Esophagus squamous epithelium (tissue), 5 donors: ENCODE data around the gene CTIF. TPM values are rescaled to one million over a fixed set of nuclear protein-coding genes. Genes with fewer than 3 reads are reported as not detected.
"Not testable (repeated sequence)": the region's sequence is repeated elsewhere in the genome, so short reads cannot be mapped to it uniquely, and the experiment has no call there.

Experiments
- DNase-seq: peaks from one replicate; lab custom pipeline; 2025; lab: John Stamatoyannopoulos, UW
- H3K27ac ChIP-seq, 4 donors: fragments of 200-600 bp; sonication (generic); one replicate each; pipeline ENCODE4 v1.5.1; 2016 to 2019; ENCODE audit warnings: mild to moderate bottlenecking in 1 of 4
- H3K27me3 ChIP-seq, 4 donors: fragments of 200-600 bp; sonication (generic); 1 replicate in 3 of 4; 2 replicates in 1 of 4; pipeline versions ENCODE4 v1.5.1 to v1.6.0; 2017 to 2021; ENCODE audit warnings: antibody characterized with exemption in 1 of 4
- H3K36me3 ChIP-seq, 3 donors: fragments of 200-600 bp; sonication (generic); one replicate each; pipeline ENCODE4 v1.5.1; 2016 to 2019
- H3K4me1 ChIP-seq, 3 donors: fragments of 200-600 bp; sonication (generic); one replicate each; pipeline ENCODE4 v1.5.1; 2017 to 2019
- H3K4me3 ChIP-seq, 4 donors: fragments of 200-600 bp; sonication (generic); 1 replicate in 3 of 4; 2 replicates in 1 of 4; pipeline ENCODE4 v1.5.1; 2016 to 2019; ENCODE audit warnings: mild to moderate bottlenecking in 2 of 4, moderate library complexity in 1 of 4
- H3K9me3 ChIP-seq, 3 donors: fragments of 200-600 bp; sonication (generic); one replicate each; pipeline ENCODE4 v1.5.1; 2016 to 2019
- POLR2A ChIP-seq, 4 donors: fragments of 450-650 bp; IDR thresholded peaks; one replicate each; pipeline ENCODE4 v1.6.1; 2017; ENCODE audit warnings: antibody characterized with exemption in 4 of 4, mild to moderate bottlenecking in 4 of 4, moderate library complexity in 3 of 4
- WGBS, 2 donors: methylation state at CpG; one replicate each; pipeline ENCODE4 v1.1.5; 2018; 5-methylcytosine and 5-hydroxymethylcytosine counted together
- intact Hi-C: fragments of 100-400 bp; cut with DNase I; formaldehyde crosslinking; loops from one replicate; pipeline ENCODE4 v1.15.0; 2022
- total RNA-seq, 4 donors: library from RNA; depleted of rRNA; stranded (reverse); fragments of >200 nt; gene quantifications; one replicate each; pipeline ENCODE4 v1.1.0, GENCODE V29; 2016
- TF ChIP-seq, protein P1 (sequence below), 6 experiments: fragments of 450-650 bp in 4 of 6; fragments of 200-600 bp in 2 of 6; sonication (generic) in 2 of 6; IDR thresholded peaks; one replicate each; pipeline ENCODE4 v1.5.1; 2016 to 2019; ENCODE audit warnings: antibody characterized with exemption in 6 of 6, mild to moderate bottlenecking in 4 of 6, moderate library complexity in 4 of 6
- donor health status: DM: yes; HTN: yes; CAD: no.

Gene CTIF
- total RNA-seq, 4 donors from 2014 or later: 4.7 to 24.2 (median 10.2) TPM

DNA sequence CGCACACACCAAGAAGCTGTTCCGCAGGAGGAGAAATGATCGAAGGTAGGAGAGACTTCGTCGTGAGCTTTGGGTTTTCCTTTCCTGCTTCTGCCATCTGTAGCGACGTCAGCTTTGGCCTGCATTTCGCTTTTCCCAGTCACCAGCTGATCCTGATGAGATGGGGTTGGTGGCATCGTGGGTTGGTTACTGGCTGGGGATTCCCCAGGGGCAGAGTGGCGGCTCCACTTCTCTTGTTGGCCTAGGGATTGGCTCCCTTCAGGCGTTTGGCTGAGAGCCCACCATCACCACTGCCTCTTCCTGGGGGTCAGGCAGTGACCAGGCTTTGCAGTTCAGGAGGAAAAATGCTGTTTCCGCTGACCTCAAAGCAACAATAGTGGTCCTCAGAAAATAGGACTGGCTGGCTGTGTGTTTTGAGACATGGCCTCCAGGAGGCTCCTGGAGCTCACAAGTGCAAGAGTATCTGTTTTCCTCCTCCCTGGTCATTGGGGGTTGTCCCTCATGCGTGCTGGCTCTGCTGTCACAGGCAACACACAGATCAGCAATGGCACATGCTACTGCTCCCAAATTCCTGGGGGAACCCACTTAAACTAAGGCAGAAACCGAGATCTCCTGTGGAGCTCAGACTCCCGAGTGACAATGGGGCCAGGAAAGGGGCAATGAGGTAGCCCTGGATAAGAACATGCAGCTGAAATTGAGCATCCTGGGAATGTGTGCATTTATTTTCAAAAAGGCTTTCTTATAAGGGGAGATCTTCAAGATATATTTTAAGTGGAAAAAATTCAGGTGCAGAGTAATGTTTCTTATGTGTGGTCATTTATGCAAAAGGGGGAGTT lies 173.0 kb downstream of the CTIF start:
- Histone ChIP-seq H3K36me3 (peaks cover 0 to 9% (median 0%) of the 10 kb centered on the region in 3 donors), H3K4me3 (no peak overlapping the region), H3K9me3 (no peaks in the 10 kb centered on the region), H3K4me1 (peaks cover 0 to 40% (median 5%) of the 10 kb centered on the region in 3 donors), H3K27ac (no peak overlapping the region), H3K27me3 (no peaks in the 10 kb centered on the region)
- DNase-seq: no peak
- intact Hi-C loops: no loop called here
- no peak for TF ChIP-seq POLR2A (IDR thresholded peaks at IDR 0.05)
- TF ChIP-seq, protein P1, sequence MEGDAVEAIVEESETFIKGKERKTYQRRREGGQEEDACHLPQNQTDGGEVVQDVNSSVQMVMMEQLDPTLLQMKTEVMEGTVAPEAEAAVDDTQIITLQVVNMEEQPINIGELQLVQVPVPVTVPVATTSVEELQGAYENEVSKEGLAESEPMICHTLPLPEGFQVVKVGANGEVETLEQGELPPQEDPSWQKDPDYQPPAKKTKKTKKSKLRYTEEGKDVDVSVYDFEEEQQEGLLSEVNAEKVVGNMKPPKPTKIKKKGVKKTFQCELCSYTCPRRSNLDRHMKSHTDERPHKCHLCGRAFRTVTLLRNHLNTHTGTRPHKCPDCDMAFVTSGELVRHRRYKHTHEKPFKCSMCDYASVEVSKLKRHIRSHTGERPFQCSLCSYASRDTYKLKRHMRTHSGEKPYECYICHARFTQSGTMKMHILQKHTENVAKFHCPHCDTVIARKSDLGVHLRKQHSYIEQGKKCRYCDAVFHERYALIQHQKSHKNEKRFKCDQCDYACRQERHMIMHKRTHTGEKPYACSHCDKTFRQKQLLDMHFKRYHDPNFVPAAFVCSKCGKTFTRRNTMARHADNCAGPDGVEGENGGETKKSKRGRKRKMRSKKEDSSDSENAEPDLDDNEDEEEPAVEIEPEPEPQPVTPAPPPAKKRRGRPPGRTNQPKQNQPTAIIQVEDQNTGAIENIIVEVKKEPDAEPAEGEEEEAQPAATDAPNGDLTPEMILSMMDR (IDR thresholded peaks at IDR 0.05): peak in 5 of 6 experiments; percentile 10 to 47 (median 28)
- WGBS, 2 donors: 57 to 71% methylated on average over 13 to 14 of the region's 15 CpGs

DNA sequence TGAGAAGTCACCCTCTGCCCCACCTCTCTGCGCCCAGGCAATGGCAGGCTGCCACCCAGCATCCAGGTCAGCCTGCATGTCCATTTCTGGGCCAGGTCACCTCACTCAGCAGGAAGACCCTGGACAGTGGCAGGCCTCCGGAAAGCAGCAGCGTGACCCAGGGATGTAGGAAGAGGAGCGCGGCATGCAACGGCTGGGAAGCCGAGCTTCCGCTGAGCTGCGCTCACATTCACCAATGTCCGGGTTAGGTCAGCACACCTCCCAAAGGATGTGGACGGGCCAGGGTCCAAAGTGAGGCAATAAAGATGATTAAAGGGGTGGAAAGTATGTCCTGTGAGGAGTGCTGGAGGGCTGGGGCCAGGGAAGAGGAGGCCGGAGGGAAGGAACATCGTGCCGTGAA lies 174.5 kb downstream of the CTIF start:
- peaks cover 0 to 10% (median 0%) of the 10 kb centered on the region in 3 donors for H3K36me3 ChIP-seq
- TF ChIP-seq, protein P1 (IDR thresholded peaks at IDR 0.05): no peak
- no peak for TF ChIP-seq POLR2A (IDR thresholded peaks at IDR 0.05)
- peaks cover 0 to 40% (median 5%) of the 10 kb centered on the region in 3 donors for H3K4me1 ChIP-seq
- WGBS, 2 donors: 81 to 92% methylated on average over 9 to 12 of the region's 14 CpGs
- no peaks in the 10 kb centered on the region for H3K27me3 ChIP-seq
- no peak for DNase-seq
- H3K4me3 ChIP-seq: no peak overlapping the region
- peak overlapping the region in 1 of 4 donors; percentile 42 for H3K27ac ChIP-seq
- no peaks in the 10 kb centered on the region for H3K9me3 ChIP-seq
- intact Hi-C loops: no loop called here

- intact Hi-C loops: no loop called here
- WGBS, 2 donors: 77 to 86% methylated on average over 1 to 6 of the region's 6 CpGs
- TF ChIP-seq, protein P1 (IDR thresholded peaks at IDR 0.05): no peak
- Histone ChIP-seq H3K27me3 (no peaks in the 10 kb centered on the region), H3K4me3 (no peak overlapping the region), H3K27ac (no peak overlapping the region), H3K36me3 (peaks cover 0 to 23% (median 0%) of the 10 kb centered on the region in 3 donors), H3K9me3 (no peaks in the 10 kb centered on the region), H3K4me1 (peaks cover 0 to 39% (median 5%) of the 10 kb centered on the region in 3 donors)
- no peak for DNase-seq
Observed at GRCh38 chr18:48714873-48715272, 176.0 kb downstream of the CTIF start.

GRCh38 chr18:48715711-48716361 lies 177.0 kb downstream of the CTIF start:
- peaks cover 0 to 23% (median 0%) of the 10 kb centered on the region in 3 donors for H3K36me3 ChIP-seq
- DNase-seq: no peak
- H3K9me3 ChIP-seq: no peaks in the 10 kb centered on the region
- H3K27ac ChIP-seq: peak overlapping the region in 1 of 4 donors; percentile 70
- H3K4me3 ChIP-seq: no peak overlapping the region
- H3K27me3 ChIP-seq: no peaks in the 10 kb centered on the region
- H3K4me1 ChIP-seq: peaks cover 0 to 46% (median 5%) of the 10 kb centered on the region in 3 donors
- TF ChIP-seq POLR2A (IDR thresholded peaks at IDR 0.05): no peak
- TF ChIP-seq, protein P1 (IDR thresholded peaks at IDR 0.05): no peak
- intact Hi-C loops: no loop called here
- WGBS, 2 donors: 80 to 87% methylated on average over 3 to 5 of the region's 10 CpGs

DNA sequence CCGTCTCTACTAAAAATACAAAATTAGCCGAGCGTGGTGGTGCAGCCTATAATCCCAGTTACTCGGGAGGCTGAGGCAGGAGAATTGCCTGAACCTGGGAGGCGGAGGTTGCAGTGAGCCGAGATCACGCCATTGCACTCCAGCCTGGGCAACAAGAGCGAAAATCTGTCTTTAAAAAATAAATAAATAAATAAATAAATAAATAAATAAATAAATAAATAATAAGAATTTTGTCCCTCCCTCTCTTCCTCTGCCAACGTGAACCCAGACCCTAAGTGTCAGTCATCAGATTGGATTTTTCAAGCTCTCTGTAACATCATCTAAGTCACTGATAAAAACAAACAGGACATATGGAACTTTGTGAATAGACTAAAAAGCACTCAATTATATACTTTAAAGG lies 178.4 kb downstream of the CTIF start:
- H3K27me3 ChIP-seq, intact Hi-C loops, H3K4me3 ChIP-seq, DNase-seq, H3K9me3 ChIP-seq, H3K27ac ChIP-seq: not testable (repeated sequence)
- H3K36me3 ChIP-seq: peaks cover 0 to 23% (median 0%) of the 10 kb centered on the region in 3 donors
- WGBS, 2 donors: 95 to 96% methylated on average over 9 of the region's 9 CpGs
- peaks cover 0 to 43% (median 5%) of the 10 kb centered on the region in 3 donors for H3K4me1 ChIP-seq
